Astrocyte (in vitro differentiated cells and primary cell): Measurements from ENCODE around the gene CACNG7. TPM values are rescaled to one million over a fixed set of nuclear protein-coding genes. Genes with fewer than 3 reads are reported as not detected.

ENCODE experiments used
- DNase-seq: peaks from one replicate; pipeline ENCODE4 v3.0.0-alpha.2; 2010; ENCODE audit warnings: low read depth
- FAIRE-seq: peaks from 2 replicates; lab custom pipeline; 2011; peaks lifted over from hg19 to GRCh38; lab: Jason Lieb, UNC
- H2AFZ ChIP-seq: 2 replicates; pipeline ENCODE4 v1.6.0; 2012; ENCODE audit warnings: low read depth, low read length, inconsistent platforms
- H3K27ac ChIP-seq: 2 replicates; pipeline ENCODE4 v1.5.1; 2011; ENCODE audit warnings: low read depth, low read length, inconsistent platforms
- H3K27me3 ChIP-seq: 2 replicates; pipeline ENCODE4 v1.6.0; 2011; ENCODE audit warnings: low read length, inconsistent platforms; ENCODE audit not compliant: insufficient read depth
- H3K36me3 ChIP-seq: 2 replicates; pipeline ENCODE4 v1.5.1; 2011; ENCODE audit warnings: low read length, inconsistent platforms; ENCODE audit not compliant: insufficient read depth
- H3K4me1 ChIP-seq: 2 replicates; pipeline ENCODE4 v1.5.1; 2011; ENCODE audit warnings: low read length, inconsistent platforms; ENCODE audit not compliant: insufficient read depth
- H3K4me2 ChIP-seq: 2 replicates; pipeline ENCODE4 v1.6.0; 2012; ENCODE audit warnings: low read length, inconsistent platforms
- H3K4me3 ChIP-seq: 2 replicates; pipeline ENCODE4 v1.5.1; 2011; ENCODE audit warnings: low read depth, mild to moderate bottlenecking, low read length, inconsistent platforms; ENCODE audit not compliant: insufficient read depth
- H3K79me2 ChIP-seq: 2 replicates; pipeline ENCODE4 v1.6.0; 2012; ENCODE audit warnings: mild to moderate bottlenecking, low read length, inconsistent platforms; ENCODE audit not compliant: insufficient read depth
- H3K9ac ChIP-seq: 2 replicates; pipeline ENCODE4 v1.6.0; 2012; ENCODE audit warnings: mild to moderate bottlenecking, low read length, inconsistent platforms
- H3K9me3 ChIP-seq: 2 replicates; pipeline ENCODE4 v1.5.1; 2012; ENCODE audit warnings: low read depth, mild to moderate bottlenecking, low read length, inconsistent platforms; ENCODE audit not compliant: insufficient read depth
- H4K20me1 ChIP-seq: 2 replicates; pipeline ENCODE4 v1.6.0; 2012; ENCODE audit warnings: low read length, inconsistent platforms; ENCODE audit not compliant: insufficient read depth
- H3K27ac Mint-ChIP-seq: one replicate; pipeline ENCODE4 v1.8.0; 2021; ENCODE audit warnings: mild to moderate bottlenecking, mixed read lengths; ENCODE audit not compliant: unreplicated experiment
- H3K27me3 Mint-ChIP-seq: one replicate; pipeline ENCODE4 v1.8.0; 2021; ENCODE audit warnings: low read depth, mixed read lengths; ENCODE audit not compliant: unreplicated experiment
- H3K36me3 Mint-ChIP-seq: one replicate; pipeline ENCODE4 v1.8.0; 2021; ENCODE audit warnings: low read depth, mixed read lengths; ENCODE audit not compliant: unreplicated experiment
- H3K4me1 Mint-ChIP-seq: one replicate; pipeline ENCODE4 v1.8.0; 2021; ENCODE audit warnings: low read depth, mixed read lengths; ENCODE audit not compliant: unreplicated experiment
- H3K4me3 Mint-ChIP-seq: one replicate; pipeline ENCODE4 v1.8.0; 2021; ENCODE audit warnings: mild to moderate bottlenecking, moderate library complexity, mixed read lengths; ENCODE audit not compliant: unreplicated experiment
- H3K9me3 Mint-ChIP-seq: one replicate; pipeline ENCODE4 v1.8.0; 2021; ENCODE audit warnings: mild to moderate bottlenecking, mixed read lengths; ENCODE audit not compliant: unreplicated experiment
- EZH2 ChIP-seq: IDR thresholded peaks from 2 replicates; pipeline ENCODE4 v1.6.1; 2012; ENCODE audit warnings: mild to moderate bottlenecking, low read length, inconsistent platforms; ENCODE audit not compliant: insufficient read depth
- total RNA-seq: library from RNA; stranded (reverse); gene quantifications from 2 replicates; pipeline ENCODE4 v1.2.1, GENCODE V29; 2021
- TF ChIP-seq, protein P1 (sequence below): IDR thresholded peaks from 2 replicates; pipeline ENCODE4 v1.5.1; 2011; ENCODE audit warnings: low read depth, mild to moderate bottlenecking, inconsistent platforms, low read length, moderate library complexity; ENCODE audit not compliant: insufficient read depth

Gene CACNG7
- total RNA-seq, 1 donor from 2014 or later = 3.5 TPM

DNA sequence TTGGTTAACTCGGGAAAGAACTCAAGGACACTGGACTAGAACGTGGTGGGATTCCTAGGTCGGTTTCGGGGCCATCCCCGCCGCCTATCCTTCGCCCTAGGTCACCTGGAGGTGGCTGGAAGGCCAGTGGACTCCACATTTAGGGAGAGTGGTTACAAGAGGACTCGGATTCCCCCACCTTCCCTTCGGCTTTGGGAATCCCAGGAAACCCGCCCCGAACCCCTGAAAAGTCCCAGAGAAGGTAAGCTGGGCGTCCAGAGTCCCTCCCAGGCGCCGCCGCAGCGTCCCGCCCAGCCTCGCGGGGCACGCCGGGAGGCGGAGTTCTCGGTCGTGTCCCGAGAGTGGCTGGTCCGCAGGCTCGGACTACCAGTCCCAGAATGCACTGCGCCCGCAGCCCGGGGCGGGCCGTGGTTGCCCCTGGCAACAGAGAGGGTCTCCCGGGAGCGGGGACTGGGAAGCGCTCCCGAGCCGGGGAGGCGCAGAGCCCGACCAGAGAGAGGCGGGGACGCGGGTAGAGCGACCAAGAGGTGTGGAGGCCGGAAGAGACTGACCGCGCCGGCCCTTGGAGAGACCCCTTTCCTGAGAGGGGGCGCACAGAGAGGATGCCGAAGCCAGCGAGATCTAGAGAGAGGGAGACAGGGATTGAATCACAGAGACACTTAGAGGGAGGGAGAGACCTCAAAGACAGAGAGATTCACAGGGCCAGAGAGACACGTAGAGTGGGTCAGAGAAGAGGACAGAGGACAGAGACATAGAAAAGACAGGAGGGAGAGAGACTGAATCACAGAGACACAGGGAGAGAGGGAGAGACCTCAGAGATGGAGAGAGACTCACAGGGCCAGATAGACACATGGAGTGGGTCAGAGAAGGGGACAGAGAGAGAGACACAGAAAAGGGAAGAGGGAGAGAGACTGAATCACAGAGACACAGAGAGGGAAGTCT is 29.7 kb upstream of the CACNG7 start:
- H3K4me1 Mint-ChIP-seq = peaks cover 2% of the 10 kb centered on the region
- TF ChIP-seq EZH2 = no peak
- TF ChIP-seq, protein P1, sequence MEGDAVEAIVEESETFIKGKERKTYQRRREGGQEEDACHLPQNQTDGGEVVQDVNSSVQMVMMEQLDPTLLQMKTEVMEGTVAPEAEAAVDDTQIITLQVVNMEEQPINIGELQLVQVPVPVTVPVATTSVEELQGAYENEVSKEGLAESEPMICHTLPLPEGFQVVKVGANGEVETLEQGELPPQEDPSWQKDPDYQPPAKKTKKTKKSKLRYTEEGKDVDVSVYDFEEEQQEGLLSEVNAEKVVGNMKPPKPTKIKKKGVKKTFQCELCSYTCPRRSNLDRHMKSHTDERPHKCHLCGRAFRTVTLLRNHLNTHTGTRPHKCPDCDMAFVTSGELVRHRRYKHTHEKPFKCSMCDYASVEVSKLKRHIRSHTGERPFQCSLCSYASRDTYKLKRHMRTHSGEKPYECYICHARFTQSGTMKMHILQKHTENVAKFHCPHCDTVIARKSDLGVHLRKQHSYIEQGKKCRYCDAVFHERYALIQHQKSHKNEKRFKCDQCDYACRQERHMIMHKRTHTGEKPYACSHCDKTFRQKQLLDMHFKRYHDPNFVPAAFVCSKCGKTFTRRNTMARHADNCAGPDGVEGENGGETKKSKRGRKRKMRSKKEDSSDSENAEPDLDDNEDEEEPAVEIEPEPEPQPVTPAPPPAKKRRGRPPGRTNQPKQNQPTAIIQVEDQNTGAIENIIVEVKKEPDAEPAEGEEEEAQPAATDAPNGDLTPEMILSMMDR = no peak
- H2AFZ ChIP-seq = peak overlapping the region; percentile 85
- peak overlapping the region; percentile 80 for H3K9ac ChIP-seq
- no peaks in the 10 kb centered on the region for H3K9me3 Mint-ChIP-seq
- peak overlapping the region; percentile 59 for H3K27ac Mint-ChIP-seq
- peaks cover 17% of the 10 kb centered on the region for H3K36me3 Mint-ChIP-seq
- FAIRE-seq = no peak
- peaks cover 2% of the 10 kb centered on the region for H3K79me2 ChIP-seq
- H3K4me3 ChIP-seq = peak overlapping the region; percentile 65
- peak; percentile 66 for DNase-seq
- H3K4me3 Mint-ChIP-seq = no peak overlapping the region
- H3K4me1 ChIP-seq = peaks cover 15% of the 10 kb centered on the region
- peaks cover 4% of the 10 kb centered on the region for H3K36me3 ChIP-seq
- H3K27me3 Mint-ChIP-seq = peaks cover 12% of the 10 kb centered on the region
- peak overlapping the region; percentile 92 for H3K4me2 ChIP-seq
- peaks cover 27% of the 10 kb centered on the region for H4K20me1 ChIP-seq
- no peak overlapping the region for H3K27ac ChIP-seq
- peaks cover 40% of the 10 kb centered on the region for H3K27me3 ChIP-seq
- H3K9me3 ChIP-seq = no peaks in the 10 kb centered on the region

DNA sequence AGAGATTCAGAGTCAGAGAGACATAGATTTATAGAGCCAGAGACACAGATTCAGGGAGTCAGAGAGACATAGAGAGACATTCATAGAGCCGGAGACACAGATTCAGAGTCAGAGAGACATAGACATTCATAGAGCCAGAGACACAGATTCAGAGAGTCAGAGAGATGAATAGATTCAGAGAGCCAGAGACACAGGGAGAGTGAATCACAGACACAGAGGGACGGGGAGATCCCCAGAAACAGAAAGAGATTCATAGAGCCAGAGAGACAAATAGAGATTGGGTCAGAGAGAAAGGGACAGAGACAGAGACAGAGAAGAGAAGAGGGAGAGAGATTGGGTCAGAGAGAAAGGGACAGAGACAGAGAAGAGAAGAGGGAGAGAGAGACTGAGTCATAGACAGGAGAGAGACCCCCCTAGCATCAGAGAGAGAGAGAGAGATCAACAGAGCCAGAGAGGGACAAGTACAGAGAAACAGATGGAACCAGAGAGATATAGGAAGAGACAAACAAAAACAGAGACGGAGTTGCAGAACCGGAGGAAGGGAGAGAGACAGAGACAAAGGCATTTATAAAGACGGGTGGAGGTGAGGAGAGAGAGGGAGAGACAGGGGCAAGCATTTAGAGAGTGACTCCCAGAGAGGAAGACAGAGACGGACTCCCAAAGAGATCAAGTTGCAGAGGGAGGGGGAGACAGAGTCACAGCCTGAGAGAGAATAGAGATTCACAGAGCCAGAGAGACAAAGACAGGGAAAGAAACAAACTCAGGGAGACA is 28.2 kb upstream of the CACNG7 start:
- H3K9ac ChIP-seq = peak overlapping the region; percentile 58
- no peak overlapping the region for H3K27ac ChIP-seq
- Mint-ChIP-seq H3K9me3 (no peaks in the 10 kb centered on the region), H3K4me3 (no peak overlapping the region), H3K27me3 (peaks cover 21% of the 10 kb centered on the region), H3K4me1 (peaks cover 2% of the 10 kb centered on the region), H3K36me3 (peaks cover 12% of the 10 kb centered on the region), H3K27ac (no peak overlapping the region)
- H4K20me1 ChIP-seq = peaks cover 13% of the 10 kb centered on the region
- FAIRE-seq (no peak), DNase-seq (no peak)
- H2AFZ ChIP-seq = no peak overlapping the region
- H3K79me2 ChIP-seq = no peaks in the 10 kb centered on the region
- TF ChIP-seq EZH2 = no peak
- TF ChIP-seq, protein P1 = no peak
- peak overlapping the region; percentile 79 for H3K4me2 ChIP-seq
- H3K4me1 ChIP-seq = peaks cover 15% of the 10 kb centered on the region
- no peaks in the 10 kb centered on the region for H3K9me3 ChIP-seq
- no peak overlapping the region for H3K4me3 ChIP-seq
- peaks cover 3% of the 10 kb centered on the region for H3K36me3 ChIP-seq
- peaks cover 51% of the 10 kb centered on the region for H3K27me3 ChIP-seq
